ENCODE measurements around the gene UBR7.
"Not testable (repeated sequence)": the region's sequence is repeated elsewhere in the genome, so short reads cannot be mapped to it uniquely, and the experiment has no call there.

UBR7 gene

DNA sequence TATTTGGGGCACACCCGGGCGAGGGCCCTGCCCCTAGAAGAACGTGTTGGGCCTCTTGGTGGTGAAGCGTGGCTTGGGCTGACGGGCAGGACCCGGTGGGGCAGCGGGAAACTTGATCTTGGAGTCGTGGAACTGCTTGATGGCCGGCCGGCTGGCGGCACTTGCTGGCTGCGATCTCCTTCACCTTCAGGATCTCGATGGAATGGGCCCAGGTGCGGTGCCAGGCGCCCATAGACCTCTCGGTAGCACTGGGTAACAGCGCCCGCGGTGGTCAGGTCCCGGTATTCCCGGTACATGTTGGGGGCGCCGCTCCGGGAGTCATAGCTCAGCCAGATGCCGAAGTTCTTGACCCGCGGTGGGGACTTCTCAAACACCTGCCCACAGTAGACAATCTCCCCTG, 16.5 kb downstream of the UBR7 start:
- H3K4me1 ChIP-seq, result no peaks in the 10 kb centered on the region
- peaks cover 62% of the 10 kb centered on the region for H3K36me3 ChIP-seq
- TF ChIP-seq, protein P1, sequence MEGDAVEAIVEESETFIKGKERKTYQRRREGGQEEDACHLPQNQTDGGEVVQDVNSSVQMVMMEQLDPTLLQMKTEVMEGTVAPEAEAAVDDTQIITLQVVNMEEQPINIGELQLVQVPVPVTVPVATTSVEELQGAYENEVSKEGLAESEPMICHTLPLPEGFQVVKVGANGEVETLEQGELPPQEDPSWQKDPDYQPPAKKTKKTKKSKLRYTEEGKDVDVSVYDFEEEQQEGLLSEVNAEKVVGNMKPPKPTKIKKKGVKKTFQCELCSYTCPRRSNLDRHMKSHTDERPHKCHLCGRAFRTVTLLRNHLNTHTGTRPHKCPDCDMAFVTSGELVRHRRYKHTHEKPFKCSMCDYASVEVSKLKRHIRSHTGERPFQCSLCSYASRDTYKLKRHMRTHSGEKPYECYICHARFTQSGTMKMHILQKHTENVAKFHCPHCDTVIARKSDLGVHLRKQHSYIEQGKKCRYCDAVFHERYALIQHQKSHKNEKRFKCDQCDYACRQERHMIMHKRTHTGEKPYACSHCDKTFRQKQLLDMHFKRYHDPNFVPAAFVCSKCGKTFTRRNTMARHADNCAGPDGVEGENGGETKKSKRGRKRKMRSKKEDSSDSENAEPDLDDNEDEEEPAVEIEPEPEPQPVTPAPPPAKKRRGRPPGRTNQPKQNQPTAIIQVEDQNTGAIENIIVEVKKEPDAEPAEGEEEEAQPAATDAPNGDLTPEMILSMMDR (IDR thresholded peaks at IDR 0.05; ENCODE audit: low read depth, low read length), result no peak
- H3K4me3 ChIP-seq (ENCODE audit: low read depth, low read length), result no peak overlapping the region
- no peaks in the 10 kb centered on the region for H3K27me3 ChIP-seq
- H3K9me3 ChIP-seq, result no peaks in the 10 kb centered on the region
- DNase-seq, result no peak

DNA sequence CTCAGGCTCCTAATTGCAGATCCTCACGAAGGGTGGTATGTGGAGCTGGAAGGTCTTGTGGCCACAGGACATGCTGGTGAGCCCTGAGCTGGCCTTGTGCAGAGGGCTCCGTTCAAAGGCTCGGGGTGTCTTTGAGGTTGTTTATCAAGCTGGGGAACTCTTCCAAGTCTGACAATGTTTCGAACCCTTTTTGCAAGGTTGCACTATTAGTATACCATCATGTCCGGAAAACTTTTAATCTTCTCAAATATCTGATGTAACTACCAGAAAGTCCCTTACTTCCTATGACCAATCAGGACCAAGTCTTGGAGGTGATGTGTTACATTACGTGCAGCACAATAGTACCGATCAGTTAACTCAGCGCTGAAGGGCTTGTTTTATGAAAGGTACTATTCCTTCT, 21.5 kb downstream of the UBR7 start:
- peaks cover 31% of the 10 kb centered on the region for H3K36me3 ChIP-seq
- no peak for DNase-seq

DNA sequence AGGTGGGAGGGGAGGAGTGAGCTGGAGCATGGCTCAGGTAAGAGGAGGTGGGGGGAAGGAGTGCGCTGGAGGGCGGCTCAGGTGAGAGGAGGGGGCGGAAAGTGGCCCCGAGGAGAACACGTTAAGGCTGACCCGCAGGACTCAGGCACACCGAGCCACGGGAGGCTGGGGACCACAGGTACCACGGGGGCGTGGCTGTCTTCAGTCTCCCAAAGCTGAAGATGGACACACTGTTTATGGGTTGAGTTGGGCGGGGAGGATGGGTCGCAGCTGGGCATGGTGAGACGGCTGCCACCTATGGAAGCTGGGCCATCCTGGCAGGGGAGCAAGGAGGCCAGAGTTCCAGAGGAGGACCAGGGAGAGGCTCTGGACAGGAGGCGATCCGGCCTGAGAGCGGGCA, 23.5 kb downstream of the UBR7 start:
- Histone ChIP-seq H3K9me3 (no peaks in the 10 kb centered on the region), H3K36me3 (peaks cover 19% of the 10 kb centered on the region), H3K4me1 (no peaks in the 10 kb centered on the region), H3K27me3 (no peaks in the 10 kb centered on the region), H3K4me3 (ENCODE audit: low read depth, low read length) (peak overlapping the region; percentile 83)
- no peak for DNase-seq
- TF ChIP-seq, protein P1 (IDR thresholded peaks at IDR 0.05; ENCODE audit: low read depth, low read length), result no peak

More for the DNA sequence above, 21.5 kb downstream of the UBR7 start:
- Histone ChIP-seq H3K4me3 (ENCODE audit: low read depth, low read length) (no peak overlapping the region), H3K27me3 (no peaks in the 10 kb centered on the region), H3K4me1 (no peaks in the 10 kb centered on the region), H3K9me3 (no peaks in the 10 kb centered on the region)
- TF ChIP-seq, protein P1 (IDR thresholded peaks at IDR 0.05; ENCODE audit: low read depth, low read length), result no peak

DNA sequence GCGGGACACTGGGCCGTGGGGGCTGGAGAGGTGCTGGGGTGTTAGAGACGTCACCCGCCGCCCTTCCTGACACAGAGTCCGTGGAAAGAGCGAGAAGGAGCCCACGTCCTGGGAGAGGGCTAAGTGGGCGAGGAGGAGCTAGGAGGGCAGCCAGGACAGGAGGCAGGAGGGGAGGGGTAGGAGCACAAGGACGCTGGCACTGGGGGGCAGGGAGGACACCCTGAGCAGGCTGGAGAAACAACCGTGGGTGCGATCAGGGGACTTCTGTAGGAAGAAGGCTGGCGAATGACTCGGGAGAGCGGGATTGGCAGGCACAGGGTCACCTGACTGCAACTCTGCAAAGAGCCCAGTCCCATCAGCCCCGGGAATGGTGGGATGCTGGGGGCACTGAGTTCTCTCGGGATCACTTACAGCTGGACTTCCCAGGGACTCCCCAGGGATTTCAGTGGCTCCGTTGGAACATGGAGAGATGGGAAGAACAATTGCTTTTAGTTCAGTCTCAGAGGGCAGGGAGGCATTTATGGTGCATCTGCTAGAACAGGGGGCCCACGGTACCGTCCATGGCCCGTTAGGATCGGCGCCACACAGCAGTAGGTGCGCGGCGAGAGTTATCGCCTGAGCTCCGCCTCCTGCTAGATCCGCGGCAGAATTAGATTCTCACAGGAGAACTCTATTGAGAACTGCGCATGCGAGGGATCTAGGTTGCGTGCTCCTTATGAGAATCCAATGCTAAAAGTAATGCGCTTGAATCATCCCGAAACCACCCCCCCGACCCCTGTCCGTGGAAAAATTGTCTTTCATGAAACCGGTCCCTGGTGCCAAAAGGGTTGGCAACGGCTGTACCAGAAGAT, 24.3 kb downstream of the UBR7 start:
- TF ChIP-seq, protein P1 (IDR thresholded peaks at IDR 0.05; ENCODE audit: low read depth, low read length), result no peak
- no peaks in the 10 kb centered on the region for H3K4me1 ChIP-seq
- H3K27me3 ChIP-seq, result no peaks in the 10 kb centered on the region
- H3K36me3 ChIP-seq, result peaks cover 17% of the 10 kb centered on the region
- peak overlapping the region; percentile 83 for H3K4me3 ChIP-seq (ENCODE audit: low read depth, low read length)
- peak; percentile 89 for DNase-seq
- no peaks in the 10 kb centered on the region for H3K9me3 ChIP-seq

DNA sequence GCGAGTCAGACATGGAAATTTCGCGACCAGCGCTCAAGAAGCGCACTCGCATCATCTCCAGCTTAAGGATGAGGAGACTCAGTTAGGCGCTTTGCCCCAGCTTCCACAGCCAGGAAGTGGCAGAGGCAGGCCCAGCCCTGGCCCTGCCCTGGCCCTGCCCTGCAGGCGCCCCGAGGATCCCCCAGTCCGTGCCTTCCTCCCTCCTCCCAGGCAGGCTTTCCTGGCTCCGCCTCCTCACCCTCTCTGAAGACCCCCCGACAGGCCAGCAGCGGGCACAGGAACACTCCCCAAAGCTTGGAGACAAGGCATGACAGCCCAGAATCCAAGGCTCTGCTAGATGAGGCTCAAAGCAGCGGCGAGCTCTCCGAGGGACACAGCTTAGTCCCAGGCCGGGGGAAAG, 25.1 kb downstream of the UBR7 start:
- peak overlapping the region; percentile 83; the same call in 1 of the 2 replicates for H3K4me3 ChIP-seq (ENCODE audit: low read depth, low read length)
- no peaks in the 10 kb centered on the region for H3K9me3 ChIP-seq
- no peak for DNase-seq
- H3K36me3 ChIP-seq, result peaks cover 12% of the 10 kb centered on the region
- no peaks in the 10 kb centered on the region for H3K4me1 ChIP-seq
- no peaks in the 10 kb centered on the region for H3K27me3 ChIP-seq
- TF ChIP-seq, protein P1 (IDR thresholded peaks at IDR 0.05; ENCODE audit: low read depth, low read length), result no peak

DNA sequence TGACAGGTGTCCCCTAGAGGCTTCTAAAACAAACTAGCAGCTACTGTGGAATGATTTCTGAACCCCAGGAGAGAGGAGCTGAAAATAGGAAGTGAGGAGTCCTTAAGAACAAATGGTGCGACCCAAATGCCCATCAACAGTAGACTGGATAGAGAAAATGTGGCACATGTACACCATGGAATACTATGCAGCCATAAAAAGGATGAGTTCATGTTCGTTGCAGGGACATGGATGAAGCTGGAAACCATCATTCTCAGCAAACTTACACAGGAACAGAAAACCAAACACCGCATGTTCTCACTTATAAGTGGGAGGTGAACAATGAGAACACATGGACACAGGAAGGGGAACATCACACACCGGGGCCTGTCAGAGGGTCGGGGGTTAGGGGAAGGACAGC, 26.0 kb downstream of the UBR7 start:
- not testable (repeated sequence) for H3K4me1 ChIP-seq, DNase-seq

More for the DNA sequence above, 26.0 kb downstream of the UBR7 start:
- H3K4me3 ChIP-seq (ENCODE audit: low read depth, low read length); H3K9me3 ChIP-seq; H3K27me3 ChIP-seq; H3K36me3 ChIP-seq: not testable (repeated sequence)
